GM18519 (cell line): ENCODE results near the gene BCAP29.
"Not testable (repeated sequence)": the region's sequence is repeated elsewhere in the genome, so short reads cannot be mapped to it uniquely, and the experiment has no call there.

Experiments
- ATAC-seq: cut with Tn5 transposase; IDR thresholded peaks from one replicate; pipeline ENCODE4 v1.9.1; 2021; ENCODE audit warnings: mild to moderate bottlenecking, moderate library complexity; ENCODE audit not compliant: unreplicated experiment, low FRiP score

Gene BCAP29

GRCh38 chr7:107615910-107616680 is 36.0 kb downstream of the BCAP29 start:
- no peak for ATAC-seq

- ATAC-seq, result no peak
Measured at GRCh38 chr7:107622429-107622828, 42.4 kb downstream of the BCAP29 start.

- ATAC-seq, result no peak
Measured at GRCh38 chr7:107622894-107623293, 42.8 kb downstream of the BCAP29 start.

GRCh38 chr7:107627002-107627401 is 47.0 kb downstream of the BCAP29 start:
- ATAC-seq, result no peak

GRCh38 chr7:107628461-107629064 is 48.5 kb downstream of the BCAP29 start:
- no peak for ATAC-seq

GRCh38 chr7:107630342-107630741 is 50.3 kb downstream of the BCAP29 start:
- ATAC-seq, result no peak

- no peak for ATAC-seq
Measured at GRCh38 chr7:107631588-107632491, 51.8 kb downstream of the BCAP29 start.

GRCh38 chr7:107632492-107632865 is 52.4 kb downstream of the BCAP29 start:
- ATAC-seq, result no peak

- peak; percentile 88 for ATAC-seq
Measured at GRCh38 chr7:107638594-107638993, 58.5 kb downstream of the BCAP29 start.

- ATAC-seq, result not testable (repeated sequence)
Measured at GRCh38 chr7:107639070-107639469, 59.0 kb downstream of the BCAP29 start.

- ATAC-seq, result no peak
Measured at GRCh38 chr7:107641676-107642075, 61.6 kb downstream of the BCAP29 start.

- ATAC-seq, result no peak
Measured at GRCh38 chr7:107642501-107642900, 62.5 kb downstream of the BCAP29 start.

- no peak for ATAC-seq
Measured at GRCh38 chr7:107643407-107643806, 63.4 kb downstream of the BCAP29 start.

GRCh38 chr7:107643938-107644308 is 63.9 kb downstream of the BCAP29 start:
- no peak for ATAC-seq

- no peak for ATAC-seq
Measured at GRCh38 chr7:107644309-107644974, 64.4 kb downstream of the BCAP29 start.

- ATAC-seq, result no peak
Measured at GRCh38 chr7:107652642-107653041, 72.6 kb downstream of the BCAP29 start.

- no peak for ATAC-seq
Measured at GRCh38 chr7:107658467-107658866, 78.4 kb downstream of the BCAP29 start.

- no peak for ATAC-seq
Measured at GRCh38 chr7:107659666-107660065, 79.6 kb downstream of the BCAP29 start.

GRCh38 chr7:107660381-107661080 is 80.5 kb downstream of the BCAP29 start, which contains the start of gene SLC26A4:
Gene SLC26A4, plus strand, starts transcription at chr7:107660828. Its CDS starts 814 bp downstream, at chr7:107661642.
- no peak for ATAC-seq
